Measurements from ENCODE around the gene CDIP1. TPM values are rescaled to one million over a fixed set of nuclear protein-coding genes. Genes with fewer than 3 reads are reported as not detected.
"Not testable (repeated sequence)": the region's sequence is repeated elsewhere in the genome, so short reads cannot be mapped to it uniquely, and the experiment has no call there.

Gene CDIP1
- total RNA-seq (6.2 TPM), polyA plus RNA-seq (28.7 TPM)

- Histone ChIP-seq H3K4me1 (ENCODE audit: insufficient read depth) (no peaks in the 10 kb centered on the region), H3K4me3 (ENCODE audit: low read depth, low read length) (peak within 1 kb of the TSS; percentile 82), H3K27ac (ENCODE audit: low read depth) (no peak within 1 kb of the TSS), H3K36me3 (ENCODE audit: insufficient read depth) (no peaks in the 10 kb centered on the region)
- DNase-seq (ENCODE audit: extremely low spot score), result peak; percentile 85
- 5% methylated on average over 61 of the region's 67 CpGs for WGBS
Measured at GRCh38 chr16:4538350-4539235, at the start of gene CDIP1. Gene CDIP1 (minus strand): TSS chr16:4538773. CDS start chr16:4514130, 24,643 bp downstream.

GRCh38 chr16:4586291-4586690, 47.7 kb upstream of the CDIP1 start:
- Histone ChIP-seq H3K36me3 (ENCODE audit: insufficient read depth) (no peaks in the 10 kb centered on the region), H3K4me1 (ENCODE audit: insufficient read depth) (no peaks in the 10 kb centered on the region), H3K4me3 (ENCODE audit: low read depth, low read length) (no peak overlapping the region), H3K27ac (ENCODE audit: low read depth) (no peak overlapping the region)
- 65% methylated on average over 7 of the region's 7 CpGs for WGBS
- DNase-seq (ENCODE audit: extremely low spot score), result no peak

- H3K4me1 ChIP-seq (ENCODE audit: insufficient read depth), result no peaks in the 10 kb centered on the region
- no peak overlapping the region for H3K27ac ChIP-seq (ENCODE audit: low read depth)
- H3K36me3 ChIP-seq (ENCODE audit: insufficient read depth), result no peaks in the 10 kb centered on the region
- WGBS, result 93% methylated on average over 4 of the region's 4 CpGs
- DNase-seq (ENCODE audit: extremely low spot score), result no peak
- H3K4me3 ChIP-seq (ENCODE audit: low read depth, low read length), result no peak overlapping the region
Measured at GRCh38 chr16:4583906-4584305, 45.3 kb upstream of the CDIP1 start.

- WGBS, result 69% methylated on average over 6 of the region's 6 CpGs
- Histone ChIP-seq H3K4me1 (ENCODE audit: insufficient read depth) (no peaks in the 10 kb centered on the region), H3K27ac (ENCODE audit: low read depth) (no peak overlapping the region), H3K36me3 (ENCODE audit: insufficient read depth) (no peaks in the 10 kb centered on the region), H3K4me3 (ENCODE audit: low read depth, low read length) (no peak overlapping the region)
- no peak for DNase-seq (ENCODE audit: extremely low spot score)
Measured at GRCh38 chr16:4580250-4580649, 41.7 kb upstream of the CDIP1 start.

DNA sequence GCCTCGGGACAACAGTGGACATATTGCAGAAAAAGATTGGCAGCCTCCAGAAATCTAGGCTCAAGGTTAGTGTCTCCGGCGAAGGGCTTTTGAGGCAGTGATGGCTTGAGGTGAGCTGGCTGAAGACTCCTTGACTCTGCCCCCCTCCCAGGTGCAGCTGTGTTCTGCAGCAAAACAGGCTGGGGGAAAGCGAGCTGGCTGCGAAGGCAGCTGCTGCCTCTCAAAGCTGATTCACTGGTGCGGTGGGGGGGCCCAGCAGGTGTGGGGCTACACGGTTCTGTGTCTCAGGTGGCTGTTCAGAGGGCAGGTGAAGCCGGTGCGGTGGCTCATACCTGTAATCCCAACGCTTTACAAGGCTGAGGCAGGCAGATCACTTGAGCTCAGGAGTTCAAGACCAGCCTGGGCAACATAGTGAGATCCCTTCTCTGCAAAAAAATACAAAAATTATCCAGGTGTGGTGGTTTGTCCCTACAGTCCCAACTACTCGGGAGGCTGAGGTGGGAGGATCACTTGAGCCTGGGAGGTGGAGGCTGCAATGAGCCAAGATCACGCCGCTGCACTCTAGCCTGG, 40.5 kb upstream of the CDIP1 start:
- no peaks in the 10 kb centered on the region for H3K4me1 ChIP-seq (ENCODE audit: insufficient read depth)
- no peaks in the 10 kb centered on the region for H3K36me3 ChIP-seq (ENCODE audit: insufficient read depth)
- no peak overlapping the region for H3K27ac ChIP-seq (ENCODE audit: low read depth)
- DNase-seq (ENCODE audit: extremely low spot score), result no peak
- no peak overlapping the region for H3K4me3 ChIP-seq (ENCODE audit: low read depth, low read length)
- 86% methylated on average over 13 of the region's 13 CpGs for WGBS

DNA sequence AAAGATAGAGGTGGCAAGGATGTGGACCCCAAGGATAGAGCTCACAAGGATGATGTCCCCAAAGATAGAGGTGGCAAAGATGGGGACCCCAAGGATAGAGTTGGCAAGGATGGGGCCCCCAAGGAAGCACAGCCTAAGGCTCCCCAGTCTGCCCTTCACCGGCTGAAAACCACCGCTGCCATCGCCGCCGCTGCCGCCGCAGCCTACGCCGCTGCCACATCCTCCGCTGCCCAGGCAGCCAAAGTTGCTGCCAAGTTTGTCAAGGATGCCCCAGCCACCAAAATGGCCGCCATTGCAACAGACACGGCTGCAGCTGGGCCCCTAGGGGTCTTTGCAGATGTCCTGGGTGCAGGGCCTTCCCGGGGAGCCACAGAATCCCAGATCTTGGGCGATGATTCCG, 37.4 kb upstream of the CDIP1 start:
- DNase-seq (ENCODE audit: extremely low spot score), result no peak
- WGBS, result 97% methylated on average over 15 of the region's 15 CpGs
- H3K27ac ChIP-seq (ENCODE audit: low read depth), result no peak overlapping the region
- H3K4me3 ChIP-seq (ENCODE audit: low read depth, low read length), result no peak overlapping the region
- no peaks in the 10 kb centered on the region for H3K4me1 ChIP-seq (ENCODE audit: insufficient read depth)
- no peaks in the 10 kb centered on the region for H3K36me3 ChIP-seq (ENCODE audit: insufficient read depth)

- Histone ChIP-seq H3K36me3 (ENCODE audit: insufficient read depth) (no peaks in the 10 kb centered on the region), H3K4me3 (ENCODE audit: low read depth, low read length) (no peak overlapping the region), H3K4me1 (ENCODE audit: insufficient read depth) (no peaks in the 10 kb centered on the region), H3K27ac (ENCODE audit: low read depth) (no peak overlapping the region)
- no peak for DNase-seq (ENCODE audit: extremely low spot score)
- 80% methylated on average over 11 of the region's 11 CpGs for WGBS
Measured at GRCh38 chr16:4574919-4575705, 36.5 kb upstream of the CDIP1 start.

GRCh38 chr16:4573926-4574325, 35.4 kb upstream of the CDIP1 start:
- 84% methylated on average over 7 of the region's 7 CpGs for WGBS
- H3K36me3 ChIP-seq (ENCODE audit: insufficient read depth); H3K4me3 ChIP-seq (ENCODE audit: low read depth, low read length); H3K4me1 ChIP-seq (ENCODE audit: insufficient read depth); DNase-seq (ENCODE audit: extremely low spot score); H3K27ac ChIP-seq (ENCODE audit: low read depth): not testable (repeated sequence)

- H3K4me1 ChIP-seq (ENCODE audit: insufficient read depth), result no peaks in the 10 kb centered on the region
- 42% methylated on average over 4 of the region's 4 CpGs for WGBS
- H3K4me3 ChIP-seq (ENCODE audit: low read depth, low read length), result no peak overlapping the region
- no peaks in the 10 kb centered on the region for H3K36me3 ChIP-seq (ENCODE audit: insufficient read depth)
- no peak overlapping the region for H3K27ac ChIP-seq (ENCODE audit: low read depth)
- DNase-seq (ENCODE audit: extremely low spot score), result no peak
Measured at GRCh38 chr16:4572715-4573114, 34.1 kb upstream of the CDIP1 start.

GRCh38 chr16:4570688-4571321, 32.2 kb upstream of the CDIP1 start:
- Histone ChIP-seq H3K36me3 (ENCODE audit: insufficient read depth) (no peaks in the 10 kb centered on the region), H3K4me1 (ENCODE audit: insufficient read depth) (no peaks in the 10 kb centered on the region), H3K27ac (ENCODE audit: low read depth) (no peak overlapping the region), H3K4me3 (ENCODE audit: low read depth, low read length) (no peak overlapping the region)
- no peak for DNase-seq (ENCODE audit: extremely low spot score)
- WGBS, result 72% methylated on average over 15 of the region's 15 CpGs

- H3K36me3 ChIP-seq (ENCODE audit: insufficient read depth), result no peaks in the 10 kb centered on the region
- no peak for DNase-seq (ENCODE audit: extremely low spot score)
- no peak overlapping the region for H3K4me3 ChIP-seq (ENCODE audit: low read depth, low read length)
- H3K27ac ChIP-seq (ENCODE audit: low read depth), result no peak overlapping the region
- WGBS, result 72% methylated on average over 6 of the region's 6 CpGs
- H3K4me1 ChIP-seq (ENCODE audit: insufficient read depth), result no peaks in the 10 kb centered on the region
Measured at GRCh38 chr16:4570086-4570485, 31.5 kb upstream of the CDIP1 start.

GRCh38 chr16:4566144-4566543, 27.6 kb upstream of the CDIP1 start:
- DNase-seq (ENCODE audit: extremely low spot score), result no peak
- Histone ChIP-seq H3K4me3 (ENCODE audit: low read depth, low read length) (no peak overlapping the region), H3K27ac (ENCODE audit: low read depth) (no peak overlapping the region), H3K4me1 (ENCODE audit: insufficient read depth) (no peaks in the 10 kb centered on the region), H3K36me3 (ENCODE audit: insufficient read depth) (no peaks in the 10 kb centered on the region)
- 77% methylated on average over 3 of the region's 3 CpGs for WGBS

GRCh38 chr16:4564661-4565267, 26.2 kb upstream of the CDIP1 start:
- no peaks in the 10 kb centered on the region for H3K36me3 ChIP-seq (ENCODE audit: insufficient read depth)
- H3K27ac ChIP-seq (ENCODE audit: low read depth), result no peak overlapping the region
- WGBS, result 82% methylated on average over 18 of the region's 18 CpGs
- H3K4me1 ChIP-seq (ENCODE audit: insufficient read depth), result no peaks in the 10 kb centered on the region
- DNase-seq (ENCODE audit: extremely low spot score), result no peak
- no peak overlapping the region for H3K4me3 ChIP-seq (ENCODE audit: low read depth, low read length)
